NCI-H526 (cell line): ENCODE measurements around the gene GTSE1.
"Not testable (repeated sequence)": the region's sequence is repeated elsewhere in the genome, so short reads cannot be mapped to it uniquely, and the experiment has no call there.

Source experiments
- DNase-seq, 2 experiments: peaks; one replicate each; lab custom pipeline; 2025; lab: John Stamatoyannopoulos, UW

GTSE1 gene

DNA sequence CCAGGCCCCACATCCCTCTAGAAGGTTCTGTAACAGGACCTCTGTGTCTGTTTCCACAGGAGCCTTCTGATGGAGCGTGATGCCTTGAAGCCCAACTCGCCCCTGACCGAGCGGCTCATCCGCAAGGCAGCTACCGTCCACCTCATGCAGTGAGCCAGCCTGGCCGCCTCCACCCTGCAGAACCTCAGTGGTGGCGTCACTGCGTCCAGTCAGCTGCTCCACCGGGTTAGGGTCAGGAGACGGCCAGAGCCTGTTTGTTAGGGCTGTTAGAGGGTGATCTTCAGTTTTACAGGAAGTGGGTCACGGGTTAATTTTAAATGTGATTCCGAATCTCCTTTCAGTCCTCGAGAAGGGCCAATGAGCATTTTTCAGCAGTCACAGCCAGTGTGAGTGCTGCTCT is 3.9 kb upstream of the GTSE1 start:
- DNase-seq: no peak

GRCh38 chr22:46293577-46294260 is 3.0 kb upstream of the GTSE1 start:
- DNase-seq: peak; percentile 8 to 71

DNA sequence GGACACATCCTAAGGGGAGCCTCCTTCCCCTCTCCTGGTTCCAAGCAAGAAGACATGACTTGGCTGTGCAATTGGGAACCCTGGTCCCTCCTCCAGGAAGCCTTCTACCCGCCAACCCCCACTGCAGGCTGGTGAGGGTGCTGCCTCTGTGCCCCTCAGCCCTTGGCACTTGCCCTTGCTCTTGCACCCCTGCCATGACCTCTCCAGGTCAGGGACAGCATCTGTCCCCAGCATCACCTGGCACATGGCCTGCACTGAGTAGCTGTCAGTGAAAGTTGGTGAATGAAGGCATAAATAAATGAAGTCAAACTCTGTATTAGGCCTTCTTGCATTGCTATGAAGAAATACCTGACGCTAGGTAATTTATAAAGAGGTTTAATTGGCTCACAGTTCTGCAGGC is 1.9 kb upstream of the GTSE1 start:
- DNase-seq: no peak

- no peak for DNase-seq
Observed at GRCh38 chr22:46295277-46295971, 1.2 kb upstream of the GTSE1 start.

GRCh38 chr22:46297151-46297812 is 612 bp downstream of the GTSE1 start:
- peak in 1 of 2 experiments; percentile 46 for DNase-seq

DNA sequence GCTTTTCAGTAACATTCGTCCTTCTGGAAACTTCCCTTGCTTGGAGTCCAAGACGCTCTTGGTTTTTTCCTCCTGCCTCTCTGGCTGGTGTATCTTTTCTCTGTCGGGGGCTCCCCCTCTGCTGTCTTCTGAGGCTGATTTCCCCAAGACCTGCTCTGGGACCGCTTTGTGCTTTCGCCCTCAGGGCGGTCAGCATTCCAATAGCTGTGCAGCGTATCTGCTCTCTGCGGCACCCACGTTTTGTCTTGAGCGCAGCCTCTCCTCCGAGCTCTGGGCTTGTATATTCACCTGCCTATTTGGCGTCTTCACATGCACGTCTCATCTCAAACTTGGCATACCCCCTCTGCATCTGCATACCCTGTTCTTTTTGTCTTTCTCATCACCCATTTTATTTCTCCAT is 2.4 kb downstream of the GTSE1 start:
- no peak for DNase-seq

- no peak for DNase-seq
Observed at GRCh38 chr22:46300491-46300890, 3.8 kb downstream of the GTSE1 start.

DNA sequence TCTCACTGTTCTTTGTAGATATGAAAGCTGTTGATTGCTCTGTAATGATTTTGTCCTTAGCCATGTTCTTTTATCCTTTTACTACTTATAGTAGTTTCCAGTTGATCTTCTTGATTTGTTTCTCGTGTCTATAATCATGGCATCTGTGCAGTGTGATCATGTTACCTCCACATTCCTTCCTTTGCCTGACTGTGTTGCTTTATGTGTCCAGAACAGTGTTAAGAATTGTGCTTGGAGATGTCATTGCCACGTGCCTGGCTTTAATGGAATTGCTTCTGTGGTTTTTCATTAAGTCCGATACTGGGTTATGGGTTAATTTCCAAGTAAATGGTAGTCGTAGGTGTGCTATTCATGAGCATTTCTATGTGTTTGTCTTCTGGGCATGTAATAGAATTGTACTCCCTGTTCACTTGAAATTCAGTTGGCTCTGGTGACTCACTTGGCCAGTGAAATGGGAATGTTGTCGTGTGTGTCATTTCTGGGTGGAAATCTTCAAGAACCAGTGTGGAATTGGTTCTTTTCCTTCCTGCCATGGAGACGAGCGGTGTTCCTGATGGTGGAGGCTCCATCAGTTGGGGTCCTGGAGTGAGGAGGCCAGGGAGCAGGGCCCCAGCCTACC is 6.8 kb downstream of the GTSE1 start:
- no peak for DNase-seq

DNA sequence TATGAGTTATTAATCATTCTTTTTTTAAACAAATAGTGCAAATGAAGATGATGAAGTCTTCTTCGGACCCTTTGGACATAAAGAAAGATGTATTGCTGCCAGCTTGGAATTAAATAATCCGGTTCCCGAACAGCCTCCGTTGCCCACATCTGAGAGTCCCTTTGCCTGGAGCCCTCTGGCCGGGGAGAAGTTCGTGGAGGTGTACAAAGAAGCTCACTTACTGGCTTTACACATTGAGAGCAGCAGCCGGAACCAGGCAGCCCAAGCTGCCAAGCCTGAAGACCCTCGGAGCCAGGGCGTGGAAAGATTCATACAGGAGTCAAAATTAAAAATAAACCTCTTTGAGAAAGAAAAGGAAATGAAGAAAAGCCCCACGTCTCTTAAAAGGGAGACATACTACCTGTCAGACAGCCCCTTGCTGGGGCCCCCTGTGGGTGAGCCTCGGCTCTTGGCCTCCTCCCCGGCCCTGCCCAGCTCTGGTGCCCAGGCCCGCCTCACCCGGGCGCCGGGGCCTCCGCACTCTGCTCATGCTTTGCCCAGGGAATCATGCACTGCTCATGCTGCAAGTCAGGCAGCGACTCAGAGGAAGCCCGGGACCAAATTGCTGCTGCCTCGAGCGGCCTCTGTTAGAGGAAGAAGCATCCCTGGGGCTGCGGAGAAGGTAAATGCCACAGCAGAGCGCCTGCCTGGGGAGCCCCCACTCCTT is 11.8 kb downstream of the GTSE1 start:
- no peak for DNase-seq

- DNase-seq: no peak
Observed at GRCh38 chr22:46309526-46310085, 12.9 kb downstream of the GTSE1 start.

DNA sequence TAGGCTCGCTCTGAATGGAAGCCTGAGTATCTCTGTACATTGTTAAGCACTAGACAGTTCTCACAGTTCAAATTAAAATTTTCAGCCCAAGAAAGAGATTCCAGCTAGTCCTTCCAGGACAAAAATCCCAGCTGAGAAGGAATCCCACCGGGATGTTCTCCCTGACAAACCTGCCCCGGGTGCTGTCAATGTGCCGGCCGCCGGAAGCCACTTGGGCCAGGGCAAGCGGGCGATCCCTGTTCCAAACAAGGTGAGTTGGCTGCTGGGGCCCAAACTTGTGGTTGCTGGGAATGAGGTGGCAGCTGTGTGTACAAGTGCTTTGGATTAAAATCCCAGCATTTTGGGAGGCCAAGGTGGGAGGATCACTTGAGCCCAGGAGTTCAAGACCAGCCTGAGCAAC is 15.4 kb downstream of the GTSE1 start:
- no peak for DNase-seq

DNA sequence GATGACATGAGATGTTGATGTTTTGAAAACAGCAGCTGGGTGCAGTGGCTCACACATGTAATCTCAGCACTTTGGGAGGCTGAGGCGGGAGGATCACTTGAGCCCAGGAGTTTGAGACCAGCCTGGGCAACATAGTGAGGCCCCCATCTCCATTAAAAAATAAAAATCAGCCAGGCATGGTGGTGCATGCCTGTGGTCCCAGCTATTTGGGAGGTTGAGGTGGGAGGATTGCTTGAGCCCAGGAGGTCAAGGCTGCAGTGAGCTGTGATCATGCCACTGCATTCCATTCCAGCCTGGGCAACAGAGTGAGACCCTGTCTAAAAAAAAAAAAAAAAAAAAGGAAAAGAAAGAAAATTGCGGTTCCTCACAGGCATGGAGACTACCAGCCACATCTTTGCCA is 16.2 kb downstream of the GTSE1 start:
- not testable (repeated sequence) for DNase-seq

DNA sequence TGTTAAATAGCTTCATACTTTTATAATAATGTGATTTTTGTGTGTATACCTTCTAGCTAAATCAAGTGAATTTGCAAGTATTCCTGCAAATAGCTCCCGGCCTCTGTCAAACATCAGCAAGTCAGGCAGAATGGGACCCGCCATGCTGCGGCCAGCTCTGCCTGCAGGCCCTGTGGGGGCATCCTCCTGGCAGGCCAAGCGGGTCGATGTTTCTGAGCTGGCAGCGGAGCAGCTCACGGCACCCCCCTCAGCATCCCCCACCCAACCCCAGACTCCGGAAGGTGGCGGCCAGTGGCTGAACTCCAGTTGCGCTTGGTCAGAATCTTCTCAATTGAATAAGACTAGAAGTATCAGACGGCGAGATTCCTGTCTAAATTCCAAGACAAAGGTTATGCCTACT is 19.3 kb downstream of the GTSE1 start:
- DNase-seq: no peak

DNA sequence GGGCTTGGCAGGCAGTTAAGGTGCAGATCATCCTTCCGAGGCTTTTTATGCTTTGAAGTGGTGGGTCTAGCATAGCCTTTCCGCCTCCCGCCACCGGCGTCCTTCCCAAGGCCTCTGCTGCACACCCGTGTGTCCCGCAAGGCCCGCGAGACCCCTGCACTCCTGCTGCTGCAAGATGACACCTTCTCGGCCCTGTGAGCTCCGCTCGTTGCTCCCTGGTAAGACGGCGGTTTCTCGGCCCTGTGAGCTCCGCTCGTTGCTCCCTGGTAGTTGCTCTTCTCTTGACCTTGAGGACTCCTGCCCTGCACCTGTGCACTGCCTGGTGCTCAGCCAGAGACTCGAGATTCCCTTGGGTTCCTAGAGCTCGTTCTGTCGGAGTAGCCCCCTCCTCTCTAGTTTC is 21.0 kb downstream of the GTSE1 start:
- DNase-seq: no peak

DNA sequence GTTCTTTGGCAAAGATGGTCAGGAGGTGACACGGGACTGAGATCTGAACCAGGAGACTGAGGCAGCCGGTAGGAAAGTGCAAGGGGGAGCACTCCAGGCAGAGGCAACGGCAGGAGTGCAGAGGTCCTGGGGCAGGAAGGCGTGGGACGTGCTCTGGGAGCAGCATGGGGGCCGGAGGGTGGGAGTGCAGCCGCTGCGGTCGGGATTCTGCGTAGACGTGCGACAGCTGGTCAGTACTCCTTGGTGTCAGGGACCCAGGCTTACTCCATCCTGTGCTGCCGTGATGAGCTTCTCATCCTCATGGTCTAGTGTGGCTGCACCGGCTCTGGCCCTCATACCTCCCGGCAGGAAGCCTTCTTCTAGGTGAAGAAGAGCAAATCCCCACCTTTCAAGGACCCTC is 21.9 kb downstream of the GTSE1 start:
- DNase-seq: no peak

GRCh38 chr22:46319319-46319718 is 22.6 kb downstream of the GTSE1 start:
- DNase-seq: no peak

GRCh38 chr22:46320166-46320710 is 23.6 kb downstream of the GTSE1 start:
- DNase-seq: no peak

DNA sequence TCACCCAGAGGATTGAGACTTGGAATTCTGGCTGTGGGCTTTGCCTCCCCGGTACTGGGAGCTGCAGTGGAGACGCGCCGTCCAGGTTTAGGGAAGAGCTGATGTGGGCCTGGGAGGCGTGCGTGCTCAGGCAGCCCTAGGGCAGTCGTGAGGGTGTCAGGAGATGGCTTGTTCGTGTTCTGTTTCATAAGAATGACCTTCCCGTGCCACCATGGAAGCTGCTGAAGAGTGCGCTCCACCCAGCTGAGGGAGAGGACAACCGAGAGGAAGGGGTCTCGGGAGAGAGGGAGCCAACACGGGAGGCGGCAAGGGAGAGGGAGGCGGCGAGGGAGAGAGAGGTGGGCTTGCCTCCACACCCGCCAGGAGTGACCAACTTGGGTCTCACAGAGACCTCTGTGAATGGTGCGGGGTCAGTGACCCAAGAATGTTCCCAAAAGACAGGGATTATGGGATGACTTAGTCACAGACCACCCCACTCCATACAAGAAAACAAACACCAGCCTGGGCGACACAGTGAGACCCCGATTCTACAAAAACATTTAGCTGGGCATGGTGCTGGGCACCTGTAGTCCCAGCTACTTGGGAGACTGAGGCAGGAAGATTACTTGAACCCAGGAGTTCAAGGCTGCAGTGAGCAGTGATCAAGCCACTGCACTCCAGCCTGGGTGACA is 24.2 kb downstream of the GTSE1 start:
- DNase-seq: no peak

DNA sequence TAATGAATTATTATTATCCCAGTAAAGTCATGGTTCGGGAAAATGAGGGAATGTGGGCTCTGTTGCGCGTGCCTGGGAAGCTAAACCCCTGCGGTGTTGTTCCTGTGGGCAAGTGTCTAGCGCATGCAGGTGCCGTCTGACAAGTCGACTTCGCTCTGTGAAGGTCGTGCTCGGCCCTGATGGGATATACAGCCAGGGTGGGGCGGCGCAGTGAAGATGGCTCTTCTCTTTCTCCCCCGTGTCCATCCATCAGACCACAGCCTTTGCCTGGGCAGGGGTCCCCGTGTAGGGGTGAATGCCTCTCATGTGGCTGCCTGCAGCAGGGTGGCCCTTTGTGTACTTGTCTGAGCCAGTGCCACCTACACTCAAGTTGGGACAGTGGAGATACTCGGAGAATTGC is 26.0 kb downstream of the GTSE1 start:
- no peak for DNase-seq

- no peak for DNase-seq
Observed at GRCh38 chr22:46323162-46323561, 26.5 kb downstream of the GTSE1 start.

GRCh38 chr22:46326066-46326680 is 29.5 kb downstream of the GTSE1 start:
- DNase-seq: no peak
